NCI-H82 treated with DMSO at 0.1 percent for 48 hours (cell line): ENCODE results near the gene NPAS3.
A peak's percentile ranks its signal among the peaks of the same experiment; 100 is the strongest.

Source experiments
- DNase-seq: peaks from one replicate; lab custom pipeline; 2025; ENCODE audit not compliant: unreplicated experiment; lab: John Stamatoyannopoulos, UW

Gene NPAS3

DNA sequence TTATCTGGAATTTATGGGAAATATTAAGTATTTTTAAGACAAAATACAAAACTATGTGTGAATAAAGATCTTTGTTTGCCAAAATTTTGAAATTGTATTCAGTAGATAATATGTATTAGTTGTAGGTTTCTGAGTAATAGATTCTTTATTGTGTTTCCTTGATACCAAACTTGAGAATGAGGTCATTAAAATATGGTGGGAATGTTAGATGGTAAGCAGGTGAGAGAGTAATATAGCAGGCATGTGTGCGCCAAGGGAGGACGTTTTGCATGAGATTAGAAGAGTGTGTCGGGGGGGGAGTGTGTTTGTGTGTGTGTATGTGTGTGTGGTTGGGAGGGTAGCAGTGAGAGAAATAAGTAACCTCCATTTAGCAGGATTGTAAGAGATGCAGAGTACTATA is 376.5 kb downstream of the NPAS3 start:
- no peak for DNase-seq

GRCh38 chr14:33315721-33316120 is 377.0 kb downstream of the NPAS3 start:
- DNase-seq: no peak

DNA sequence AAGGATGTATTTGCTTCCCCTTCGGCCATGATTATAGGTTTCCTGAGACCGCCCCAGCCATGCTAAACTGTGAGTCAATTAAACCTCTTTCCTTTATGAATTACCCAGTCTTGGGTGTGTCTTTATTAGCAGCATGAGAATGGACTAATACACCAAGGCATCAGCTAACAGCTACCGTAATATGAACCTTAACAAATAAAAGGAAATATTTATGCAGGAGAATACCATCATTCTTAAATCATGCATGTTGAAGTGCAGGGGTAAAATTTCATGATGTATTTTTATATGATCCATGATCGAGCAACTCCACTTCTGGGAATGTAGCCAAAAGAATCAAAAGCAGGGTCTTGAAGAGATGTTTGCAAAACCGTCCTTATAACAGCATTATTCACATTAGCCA is 379.0 kb downstream of the NPAS3 start:
- no peak for DNase-seq

- DNase-seq: peak; percentile 25
These were observed 385.3 kb downstream of the NPAS3 start for GRCh38 chr14:33323979-33324378.

GRCh38 chr14:33331176-33331949 is 392.7 kb downstream of the NPAS3 start:
- no peak for DNase-seq

DNA sequence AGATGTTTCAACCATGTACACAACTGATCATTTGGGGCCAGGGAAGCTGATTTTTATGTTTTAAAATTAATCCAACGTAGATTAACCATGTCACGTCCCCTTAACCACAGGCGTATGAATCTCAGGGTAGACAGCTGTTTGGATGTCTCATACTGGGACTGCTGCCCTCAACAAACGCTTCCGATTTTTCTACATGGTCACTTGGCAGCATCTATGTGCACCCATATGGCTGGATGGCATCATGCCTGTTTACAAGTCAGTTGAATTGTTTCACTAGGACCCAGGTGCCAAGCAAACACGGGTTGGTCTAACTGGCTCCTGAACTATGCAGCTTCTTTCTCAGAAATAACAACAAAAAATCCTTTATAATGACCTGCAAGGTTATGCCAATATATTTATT is 393.8 kb downstream of the NPAS3 start:
- no peak for DNase-seq

- no peak for DNase-seq
These were observed 396.7 kb downstream of the NPAS3 start for GRCh38 chr14:33335366-33335765.

GRCh38 chr14:33342299-33342974 is 403.8 kb downstream of the NPAS3 start:
- DNase-seq: no peak

DNA sequence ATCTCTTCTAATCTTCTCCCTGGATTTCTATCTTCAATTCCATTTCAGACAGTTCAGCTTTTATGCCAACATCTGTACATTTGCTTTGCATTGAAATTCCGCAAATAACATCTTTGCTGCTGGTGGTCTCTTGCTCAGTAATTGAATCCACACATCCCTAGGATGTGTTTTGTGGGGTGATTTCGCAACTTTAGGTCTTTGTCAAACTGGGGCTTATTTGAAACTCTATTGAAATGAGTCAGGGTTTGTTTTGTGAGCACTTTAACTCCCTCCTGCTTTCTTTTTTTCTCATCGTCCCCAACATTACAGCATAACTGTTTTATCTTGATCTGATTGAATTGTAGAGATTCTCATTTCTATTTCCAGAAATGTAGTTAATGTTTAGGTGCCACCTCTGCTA is 404.3 kb downstream of the NPAS3 start:
- no peak for DNase-seq

GRCh38 chr14:33347796-33348195 is 409.1 kb downstream of the NPAS3 start:
- no peak for DNase-seq

DNA sequence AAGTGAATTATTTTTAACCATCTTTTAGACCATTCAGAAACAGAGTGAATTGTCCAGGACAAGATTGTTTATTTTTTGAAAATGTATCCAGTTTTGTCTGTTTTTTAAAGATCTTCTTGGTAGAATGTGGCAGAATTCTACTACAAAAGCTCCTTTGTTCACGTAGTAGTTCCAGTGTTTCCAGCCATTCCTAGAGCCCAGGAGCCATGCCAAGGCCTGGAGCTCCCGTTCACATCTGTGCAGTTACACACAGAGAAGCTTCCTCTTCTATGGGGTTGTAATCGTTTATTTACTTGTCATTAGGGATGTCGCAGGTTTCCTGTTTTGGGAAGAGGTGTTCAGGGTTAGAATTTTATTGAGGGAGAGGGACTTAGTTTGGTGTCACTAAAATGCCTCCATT is 409.8 kb downstream of the NPAS3 start:
- DNase-seq: no peak

GRCh38 chr14:33349871-33350270 is 411.2 kb downstream of the NPAS3 start:
- no peak for DNase-seq

DNA sequence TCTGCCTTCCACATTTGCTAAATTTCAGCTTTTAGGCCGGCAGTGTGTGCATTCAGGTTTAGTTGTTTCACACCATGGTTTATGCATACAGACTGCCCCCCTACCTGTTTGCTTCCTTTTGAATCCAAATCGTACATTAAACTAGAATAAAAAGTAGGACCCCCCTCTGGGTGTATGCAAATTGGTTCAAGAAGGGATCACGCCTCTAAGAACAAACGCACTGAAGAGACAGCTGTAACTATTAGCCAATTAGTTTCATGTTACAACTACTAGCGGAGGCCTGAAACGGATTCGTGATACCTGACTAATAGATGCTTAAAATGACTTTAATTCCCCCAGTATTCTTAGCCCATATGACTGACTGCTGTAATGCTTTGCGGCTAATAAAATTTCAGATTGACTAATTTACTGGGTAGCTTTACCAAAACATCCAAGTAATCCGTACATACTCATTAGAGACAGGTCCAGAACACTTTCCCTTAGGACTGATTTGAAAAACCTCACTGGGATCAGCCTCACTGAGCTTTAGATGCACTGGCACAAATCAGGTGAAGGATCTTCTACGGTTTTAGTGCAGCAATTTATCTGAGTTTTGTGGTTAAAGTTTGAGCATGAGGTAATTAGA is 411.8 kb downstream of the NPAS3 start:
- DNase-seq: peak; percentile 87

DNA sequence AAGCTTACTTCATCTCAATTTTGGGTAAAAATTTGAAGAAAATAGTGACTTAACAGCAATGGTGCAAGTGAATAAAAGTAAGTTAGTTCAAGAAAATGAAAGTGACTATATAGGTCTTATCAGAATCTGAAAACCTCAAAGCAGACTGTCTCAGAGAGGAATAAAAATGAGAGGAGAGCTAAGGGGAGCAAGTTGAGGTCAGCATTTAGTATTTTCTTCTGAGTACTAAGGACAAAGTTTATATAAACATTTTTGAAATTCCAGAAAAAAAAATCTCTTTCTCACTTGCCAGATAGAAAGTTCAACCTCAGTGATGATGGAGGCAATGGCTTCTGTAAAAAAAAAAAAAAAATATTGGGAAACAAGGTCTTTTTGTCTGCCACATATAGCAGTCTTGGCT is 414.1 kb downstream of the NPAS3 start:
- no peak for DNase-seq

- DNase-seq: no peak
These were observed 417.5 kb downstream of the NPAS3 start for GRCh38 chr14:33356181-33356580.

DNA sequence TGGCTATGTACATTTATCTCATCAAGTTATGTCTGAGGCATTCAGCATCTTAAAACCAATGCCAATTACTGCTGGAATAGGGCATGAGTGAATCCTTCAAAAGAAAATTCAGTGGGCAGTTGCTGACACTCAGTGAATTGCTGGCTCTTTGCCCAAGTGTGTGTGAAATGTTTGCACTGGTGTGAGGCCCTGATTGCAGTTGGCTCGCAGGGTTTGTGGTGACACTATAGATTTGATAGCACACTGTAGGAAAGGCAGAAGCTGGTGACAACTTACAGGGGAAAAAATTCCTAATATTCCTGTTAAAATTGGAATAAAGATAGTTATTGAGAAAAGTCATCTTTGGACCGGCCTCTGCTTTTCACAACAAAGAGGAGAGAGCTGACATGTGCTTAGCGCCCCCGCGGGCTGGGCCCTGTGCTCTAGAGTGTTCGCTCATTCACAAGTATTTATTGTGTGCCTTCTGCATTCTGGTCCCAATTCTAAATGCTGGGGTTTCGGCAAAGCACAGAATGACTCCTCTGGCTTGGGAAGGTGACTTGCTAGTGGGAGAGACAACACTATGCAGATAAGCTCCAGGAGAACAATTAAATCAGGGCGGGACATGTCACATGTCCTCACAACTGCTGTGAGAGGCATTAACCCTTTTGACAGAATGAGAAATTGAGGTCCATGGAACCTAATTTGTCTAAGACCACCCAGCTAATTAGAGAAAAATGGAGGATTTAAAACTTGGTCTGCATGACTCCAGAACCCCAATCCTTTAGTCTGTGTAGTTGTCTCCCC is 418.7 kb downstream of the NPAS3 start:
- DNase-seq: no peak

DNA sequence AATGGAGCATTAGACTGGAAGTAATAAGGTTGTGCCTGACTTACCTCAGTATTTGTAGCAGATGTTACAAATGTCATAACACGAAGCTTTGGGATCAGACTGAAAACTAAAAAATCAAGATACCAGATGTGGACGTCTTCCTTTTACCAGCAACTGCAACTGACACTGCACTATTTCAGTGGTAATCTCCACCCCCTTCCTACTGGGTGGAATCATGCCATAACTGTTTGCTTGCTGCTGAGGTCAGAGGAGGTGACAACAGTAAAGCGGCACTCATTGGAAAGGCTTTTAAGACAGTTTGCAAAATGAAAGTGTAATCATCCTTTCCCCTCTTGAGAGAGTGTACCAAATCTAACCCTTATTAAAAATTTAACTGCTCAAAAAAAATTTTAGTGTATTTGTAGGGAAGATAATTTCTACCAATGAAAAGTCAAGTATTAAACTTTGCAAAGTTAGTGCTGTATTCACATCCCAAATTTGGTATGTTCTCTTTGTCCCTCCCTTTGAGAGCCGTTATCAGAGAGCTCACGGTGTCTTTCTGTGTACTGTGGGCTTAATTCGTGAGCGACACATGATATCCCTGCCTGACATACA is 420.7 kb downstream of the NPAS3 start:
- DNase-seq: no peak

DNA sequence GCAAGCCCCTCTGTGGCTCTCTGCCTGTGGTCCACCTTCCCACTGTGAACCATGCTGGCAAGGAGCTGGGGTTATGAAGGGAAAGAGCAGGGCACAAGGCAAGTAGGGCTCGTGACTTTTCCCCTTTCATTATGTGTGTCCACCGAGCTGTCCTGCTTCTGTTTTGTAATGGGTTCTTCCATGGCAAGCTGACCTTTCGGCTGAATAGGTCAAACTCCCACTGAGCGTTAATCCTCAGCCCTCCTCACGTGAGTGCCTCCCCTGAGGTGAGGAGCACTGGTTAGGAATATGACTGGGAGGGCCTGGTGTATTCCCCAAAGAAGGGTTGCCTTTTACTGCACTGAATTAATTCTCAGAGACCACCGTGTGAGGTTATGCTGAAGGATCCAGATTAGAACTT is 424.3 kb downstream of the NPAS3 start:
- no peak for DNase-seq

GRCh38 chr14:33363682-33364081 is 425.0 kb downstream of the NPAS3 start:
- DNase-seq: no peak

- DNase-seq: peak; percentile 8
These were observed 425.8 kb downstream of the NPAS3 start for GRCh38 chr14:33364466-33364865.

DNA sequence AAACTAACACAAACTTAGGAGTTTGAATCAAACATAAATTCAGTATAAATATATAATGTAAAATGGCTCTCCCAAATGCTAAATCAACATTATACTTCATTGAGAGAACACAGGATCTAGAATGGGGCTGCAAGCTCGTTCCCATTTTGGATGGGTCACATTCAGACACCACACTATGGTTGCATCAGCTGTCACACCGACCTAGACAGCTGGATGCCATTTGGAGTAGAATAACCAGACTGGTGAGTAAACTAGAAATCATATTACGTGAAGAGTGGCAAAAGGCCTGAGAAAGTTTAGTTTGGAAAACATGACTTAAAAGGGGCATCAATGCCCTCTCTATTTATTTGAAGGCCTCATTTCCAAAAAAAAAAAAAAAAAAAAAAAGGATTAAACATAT is 430.4 kb downstream of the NPAS3 start:
- no peak for DNase-seq
